GM12878 (cell line): ENCODE results near the gene XPO5. TPM values are rescaled to one million over a fixed set of nuclear protein-coding genes. Genes with fewer than 3 reads are reported as not detected.

Source experiments
- CBX3 ChIP-seq: fragments of 200-600 bp; sonication (generic); IDR thresholded peaks from 2 replicates; pipeline ENCODE4 v1.6.1; 2016; ENCODE audit warnings: low read depth, borderline replicate concordance
- SP1 ChIP-seq: IDR thresholded peaks from one replicate; pipeline ENCODE4 v1.6.1; 2011; ENCODE audit warnings: low read depth, low read length
- ZNF384 ChIP-seq: IDR thresholded peaks from 2 replicates; pipeline ENCODE4 v1.6.1; 2012; ENCODE audit warnings: low read depth, mild to moderate bottlenecking, low read length, improper control_type of control experiment, borderline replicate concordance
- ZSCAN29 ChIP-seq: fragments of 450-650 bp; IDR thresholded peaks from 2 replicates; pipeline ENCODE4 v1.6.1; 2017; ENCODE audit warnings: mild to moderate bottlenecking, moderate library complexity
- polyA plus RNA-seq, 11 experiments: library from polyadenylated mRNA; depleted of rRNA in 4 of 11; unstranded in 6 of 11; stranded (reverse) in 5 of 11; fragments of >200 nt; fragmentation: Nextera tagmentation in 4 of 11; fragmentation: Illumina TruSeq in 1 of 11; extraction: Ambion mirVana in 4 of 11; extraction: Trizol in 1 of 11; gene quantifications; 1 replicate in 1 of 11; 2 replicates in 10 of 11; pipeline versions ENCODE4 v1.2.1 to v1.2.3, GENCODE V29; 2011 to 2016; ENCODE audit warnings: inconsistent platforms in 2 of 11, missing spikeins in 2 of 11, low read depth in 1 of 11
- total RNA-seq, 4 experiments: library from RNA; depleted of rRNA in 3 of 4; stranded (reverse); fragments of >200 nt in 3 of 4; fragmentation: Illumina TruSeq in 1 of 4; extraction: Trizol in 1 of 4; gene quantifications; 2 replicates each; pipeline versions ENCODE4 v1.2.1 to v1.2.3, GENCODE V29; 2013 to 2021
- TF ChIP-seq, protein P1 (sequence below): fragments of 450-650 bp; IDR thresholded peaks from 2 replicates; pipeline ENCODE4 v1.6.1; 2018; ENCODE audit warnings: mild to moderate bottlenecking, low read depth, moderate library complexity; ENCODE audit not compliant: partially characterized antibody
- TF ChIP-seq, protein P2 (sequence below): IDR thresholded peaks from 2 replicates; pipeline ENCODE4 v1.6.1; 2012; ENCODE audit warnings: low read length, inconsistent platforms
- TF ChIP-seq, protein P3 (sequence below): IDR thresholded peaks from 2 replicates; pipeline ENCODE4 v1.6.1; 2012; ENCODE audit warnings: low read depth, low read length, improper control_type of control experiment

XPO5 gene
- total and polyA plus RNA-seq, 10 of the 15 experiments (the other 5 are each of a cell fraction or from before 2014, with no cell fraction given): 11.3 to 76.0 (median 41.6) TPM

DNA sequence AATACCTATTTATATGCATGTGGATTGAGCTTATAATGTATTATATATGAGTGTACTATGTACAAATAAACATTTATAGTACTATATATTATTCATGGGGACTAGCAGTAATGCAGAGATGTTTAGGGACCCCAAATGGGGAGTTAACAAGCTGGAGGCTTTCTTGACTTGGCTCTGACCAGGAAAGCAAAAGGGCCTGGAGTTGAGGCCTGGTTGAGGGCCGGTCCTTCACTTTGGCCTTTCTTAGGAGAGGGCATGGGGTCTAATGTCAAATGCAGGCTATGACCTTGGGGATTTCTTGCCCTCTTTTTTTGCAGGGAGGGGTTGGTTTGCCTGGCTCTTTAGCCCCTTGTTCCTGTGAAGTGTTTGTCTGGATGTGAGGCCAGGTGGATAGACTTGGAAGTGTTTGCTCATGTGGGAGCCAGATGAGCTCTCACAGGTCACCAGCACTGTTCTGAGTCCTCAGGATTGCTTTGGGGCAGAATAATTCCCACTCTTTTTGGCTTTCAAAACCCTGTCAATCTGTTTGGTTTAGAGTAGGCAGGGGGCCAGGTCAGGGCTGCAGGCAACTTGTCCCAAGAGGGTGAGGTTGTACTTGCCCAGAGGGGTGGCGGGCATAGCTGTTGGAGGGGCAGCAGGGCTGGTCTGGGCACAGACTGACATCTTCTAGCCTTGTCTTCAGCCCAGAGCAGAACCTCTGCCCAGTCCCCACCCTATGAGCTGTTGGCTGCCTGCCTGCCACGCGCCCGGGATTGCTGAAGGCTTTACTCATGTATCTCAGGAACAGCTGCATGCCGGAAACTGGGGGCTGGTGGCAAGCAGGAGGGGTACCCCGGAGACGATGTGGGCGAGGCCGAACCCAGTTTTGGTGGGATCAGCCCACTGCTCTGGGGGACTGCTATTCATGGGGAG is 83.8 kb downstream of the XPO5 start (continued):
- TF ChIP-seq, protein P1, sequence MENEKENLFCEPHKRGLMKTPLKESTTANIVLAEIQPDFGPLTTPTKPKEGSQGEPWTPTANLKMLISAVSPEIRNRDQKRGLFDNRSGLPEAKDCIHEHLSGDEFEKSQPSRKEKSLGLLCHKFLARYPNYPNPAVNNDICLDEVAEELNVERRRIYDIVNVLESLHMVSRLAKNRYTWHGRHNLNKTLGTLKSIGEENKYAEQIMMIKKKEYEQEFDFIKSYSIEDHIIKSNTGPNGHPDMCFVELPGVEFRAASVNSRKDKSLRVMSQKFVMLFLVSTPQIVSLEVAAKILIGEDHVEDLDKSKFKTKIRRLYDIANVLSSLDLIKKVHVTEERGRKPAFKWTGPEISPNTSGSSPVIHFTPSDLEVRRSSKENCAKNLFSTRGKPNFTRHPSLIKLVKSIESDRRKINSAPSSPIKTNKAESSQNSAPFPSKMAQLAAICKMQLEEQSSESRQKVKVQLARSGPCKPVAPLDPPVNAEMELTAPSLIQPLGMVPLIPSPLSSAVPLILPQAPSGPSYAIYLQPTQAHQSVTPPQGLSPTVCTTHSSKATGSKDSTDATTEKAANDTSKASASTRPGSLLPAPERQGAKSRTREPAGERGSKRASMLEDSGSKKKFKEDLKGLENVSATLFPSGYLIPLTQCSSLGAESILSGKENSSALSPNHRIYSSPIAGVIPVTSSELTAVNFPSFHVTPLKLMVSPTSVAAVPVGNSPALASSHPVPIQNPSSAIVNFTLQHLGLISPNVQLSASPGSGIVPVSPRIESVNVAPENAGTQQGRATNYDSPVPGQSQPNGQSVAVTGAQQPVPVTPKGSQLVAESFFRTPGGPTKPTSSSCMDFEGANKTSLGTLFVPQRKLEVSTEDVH: no peak
- TF ChIP-seq, protein P2, sequence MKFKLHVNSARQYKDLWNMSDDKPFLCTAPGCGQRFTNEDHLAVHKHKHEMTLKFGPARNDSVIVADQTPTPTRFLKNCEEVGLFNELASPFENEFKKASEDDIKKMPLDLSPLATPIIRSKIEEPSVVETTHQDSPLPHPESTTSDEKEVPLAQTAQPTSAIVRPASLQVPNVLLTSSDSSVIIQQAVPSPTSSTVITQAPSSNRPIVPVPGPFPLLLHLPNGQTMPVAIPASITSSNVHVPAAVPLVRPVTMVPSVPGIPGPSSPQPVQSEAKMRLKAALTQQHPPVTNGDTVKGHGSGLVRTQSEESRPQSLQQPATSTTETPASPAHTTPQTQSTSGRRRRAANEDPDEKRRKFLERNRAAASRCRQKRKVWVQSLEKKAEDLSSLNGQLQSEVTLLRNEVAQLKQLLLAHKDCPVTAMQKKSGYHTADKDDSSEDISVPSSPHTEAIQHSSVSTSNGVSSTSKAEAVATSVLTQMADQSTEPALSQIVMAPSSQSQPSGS: no peak
- TF ChIP-seq ZNF384 (no peak), ZSCAN29 (no peak), SP1 (no peak), CBX3 (no peak)
- TF ChIP-seq, protein P3, sequence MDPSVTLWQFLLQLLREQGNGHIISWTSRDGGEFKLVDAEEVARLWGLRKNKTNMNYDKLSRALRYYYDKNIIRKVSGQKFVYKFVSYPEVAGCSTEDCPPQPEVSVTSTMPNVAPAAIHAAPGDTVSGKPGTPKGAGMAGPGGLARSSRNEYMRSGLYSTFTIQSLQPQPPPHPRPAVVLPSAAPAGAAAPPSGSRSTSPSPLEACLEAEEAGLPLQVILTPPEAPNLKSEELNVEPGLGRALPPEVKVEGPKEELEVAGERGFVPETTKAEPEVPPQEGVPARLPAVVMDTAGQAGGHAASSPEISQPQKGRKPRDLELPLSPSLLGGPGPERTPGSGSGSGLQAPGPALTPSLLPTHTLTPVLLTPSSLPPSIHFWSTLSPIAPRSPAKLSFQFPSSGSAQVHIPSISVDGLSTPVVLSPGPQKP: no peak
